Stimulated activated CD8-positive, alpha-beta memory T cell treated with anti-CD3 and anti-CD28 coated beads, Interleukin-2, amount 100 ng/mL, for 48 hours (primary cell): Measurements from ENCODE around the gene FSIP1.

Experiments used
- DNase-seq, 2 donors: peaks; one replicate each; pipeline ENCODE4 v3.0.0-alpha.2; 2020; ENCODE audit warnings: low read depth in 2 of 2

Gene FSIP1

GRCh38 chr15:39685367-39685766 is 97.3 kb downstream of the FSIP1 start:
- no peak for DNase-seq

DNA sequence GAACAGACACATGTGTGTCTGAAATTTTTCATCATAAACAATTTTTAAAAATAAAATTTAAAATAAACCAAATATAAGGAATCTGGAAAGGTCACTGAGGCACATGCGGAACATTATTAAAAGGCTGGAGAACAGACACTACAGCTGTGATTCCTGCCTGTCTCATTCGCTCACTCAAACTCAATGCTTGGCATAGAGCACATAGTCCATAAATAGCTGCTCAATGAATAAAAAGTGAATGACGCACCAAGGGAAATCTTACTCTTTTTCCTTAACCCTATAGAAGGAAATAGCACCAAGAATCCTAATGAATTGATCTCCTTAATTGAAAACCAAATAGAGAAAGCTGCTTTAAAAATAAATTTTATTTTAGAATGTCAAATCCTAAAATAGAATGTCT is 98.4 kb downstream of the FSIP1 start:
- DNase-seq = no peak

- no peak for DNase-seq
Measured at GRCh38 chr15:39682366-39682765, 100.3 kb downstream of the FSIP1 start.

GRCh38 chr15:39680868-39681267 is 101.8 kb downstream of the FSIP1 start:
- no peak for DNase-seq

DNA sequence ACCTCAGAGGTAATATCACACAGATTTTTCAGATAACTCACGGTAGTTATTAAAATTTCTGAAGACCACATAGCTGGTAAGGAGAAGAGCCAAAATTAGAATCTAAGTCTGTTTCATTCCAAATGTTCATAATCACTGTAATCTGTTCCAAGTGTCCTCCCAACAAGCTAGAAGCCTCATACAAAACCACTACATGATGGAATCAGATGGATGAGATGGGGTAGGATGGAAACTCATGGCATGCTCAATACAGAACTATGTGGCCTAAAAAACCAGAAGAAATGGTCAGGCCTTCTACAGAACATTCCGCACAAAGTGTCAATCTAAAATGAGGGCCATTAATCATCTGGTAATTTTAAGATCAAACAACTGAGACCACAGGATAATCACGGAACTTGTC is 110.0 kb downstream of the FSIP1 start:
- no peak for DNase-seq

GRCh38 chr15:39672184-39672583 is 110.5 kb downstream of the FSIP1 start:
- DNase-seq = no peak

- no peak for DNase-seq
Measured at GRCh38 chr15:39670687-39671086, 112.0 kb downstream of the FSIP1 start.

GRCh38 chr15:39669661-39670060 is 113.0 kb downstream of the FSIP1 start:
- DNase-seq = no peak

GRCh38 chr15:39669241-39669640 is 113.4 kb downstream of the FSIP1 start:
- no peak for DNase-seq

DNA sequence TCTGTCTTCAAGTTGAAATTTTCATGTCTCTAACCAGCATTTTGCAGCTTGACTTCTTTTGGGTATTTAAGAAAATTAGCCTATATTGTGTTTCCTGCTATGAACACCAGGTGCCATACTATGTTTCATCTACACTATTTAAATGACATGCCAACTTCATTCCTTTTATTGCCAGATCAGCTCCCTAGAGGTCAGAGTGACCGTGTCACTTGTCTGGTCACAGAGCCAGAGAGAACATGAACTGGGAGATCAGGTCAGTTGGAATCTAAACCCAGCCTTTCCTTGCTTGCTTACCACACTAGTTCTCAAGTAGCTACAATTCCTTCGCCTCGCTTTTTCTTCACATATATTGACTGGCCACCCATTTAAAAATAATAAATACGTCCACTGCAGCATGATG is 114.2 kb downstream of the FSIP1 start:
- no peak for DNase-seq

DNA sequence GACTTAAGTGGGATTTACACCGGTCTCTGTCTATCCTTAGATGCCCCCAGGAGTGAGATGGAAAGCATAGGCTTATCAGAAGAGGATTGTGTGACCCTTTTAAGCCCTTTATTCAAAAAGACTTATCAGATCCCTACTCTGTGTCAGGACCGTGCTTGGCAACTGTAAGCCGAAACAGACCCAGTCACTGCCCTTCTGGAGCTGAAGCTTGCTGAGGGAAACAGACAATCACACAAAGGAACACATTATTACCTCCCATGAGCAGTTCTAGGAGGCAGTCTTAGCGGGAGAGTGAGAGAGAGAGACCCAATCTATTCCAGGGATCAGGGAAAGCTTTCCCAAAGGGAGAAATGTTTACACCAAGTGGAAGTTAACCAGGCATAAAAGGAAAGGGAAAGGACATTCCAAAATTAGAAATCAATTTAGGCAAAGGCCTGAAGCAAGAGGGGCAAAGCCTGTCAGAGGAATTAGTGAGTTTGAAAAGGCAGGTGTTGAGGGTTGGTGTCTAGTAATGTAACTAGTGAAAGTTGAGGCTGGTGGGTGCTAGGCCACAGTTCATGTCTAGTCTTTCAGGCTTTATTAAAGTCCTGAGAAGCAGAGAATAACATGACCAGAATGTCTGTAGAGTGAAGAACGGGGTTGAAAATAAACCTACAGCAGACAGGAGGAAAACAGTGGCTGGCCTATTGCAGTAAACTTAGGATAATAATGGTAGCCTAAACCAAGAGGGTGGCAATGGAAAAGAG is 115.1 kb downstream of the FSIP1 start:
- DNase-seq = no peak

DNA sequence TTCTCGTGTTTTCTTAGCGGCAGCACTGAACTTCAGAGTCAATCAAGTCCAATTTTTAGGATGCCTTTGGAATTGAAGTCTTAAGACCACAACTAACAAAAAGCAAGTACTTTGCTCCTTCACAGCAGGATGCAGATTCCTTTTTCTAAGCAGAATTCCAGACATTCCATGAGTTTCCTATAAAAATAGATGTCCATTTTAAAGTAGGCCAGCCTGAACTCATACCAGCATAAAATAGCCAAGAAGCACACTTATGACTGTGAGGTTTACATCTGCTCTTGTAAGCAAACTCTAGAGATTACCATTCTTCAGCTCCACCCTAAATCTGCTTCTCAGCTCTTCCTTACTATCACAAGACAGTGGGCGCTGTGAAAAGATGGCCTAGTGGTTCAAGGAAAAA is 116.0 kb downstream of the FSIP1 start:
- DNase-seq = no peak

DNA sequence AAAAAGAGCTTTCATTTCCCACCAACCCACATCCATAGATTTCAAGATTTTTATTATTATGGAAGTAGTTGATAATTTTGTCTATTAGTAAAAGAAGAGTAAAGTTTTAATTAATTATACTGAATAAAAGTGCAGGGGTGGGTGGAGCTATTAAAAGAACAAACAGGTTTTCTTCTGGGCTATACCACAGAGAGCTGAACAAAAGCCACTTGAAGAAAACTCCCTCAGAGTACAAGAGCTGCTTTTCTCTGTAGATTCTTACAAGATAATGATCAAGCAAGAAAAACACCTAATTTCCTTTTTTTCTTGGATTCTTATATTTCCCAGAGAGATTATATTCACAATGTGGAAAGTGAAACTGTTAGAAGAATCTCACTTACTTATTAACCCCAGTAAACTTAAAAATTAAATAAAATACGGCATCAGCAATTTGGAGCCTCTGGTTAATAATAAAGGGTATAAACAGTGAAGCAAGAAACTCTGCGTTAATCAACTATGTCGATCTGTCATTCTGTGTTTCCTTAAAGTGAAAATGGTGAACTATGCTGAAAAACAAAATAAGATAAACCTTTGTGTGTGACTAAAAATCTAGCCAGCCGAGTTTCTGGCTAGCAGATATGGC is 116.9 kb downstream of the FSIP1 start:
- DNase-seq = no peak

GRCh38 chr15:39663704-39664250 is 118.9 kb downstream of the FSIP1 start:
- no peak for DNase-seq

GRCh38 chr15:39661776-39662175 is 120.9 kb downstream of the FSIP1 start:
- no peak for DNase-seq

DNA sequence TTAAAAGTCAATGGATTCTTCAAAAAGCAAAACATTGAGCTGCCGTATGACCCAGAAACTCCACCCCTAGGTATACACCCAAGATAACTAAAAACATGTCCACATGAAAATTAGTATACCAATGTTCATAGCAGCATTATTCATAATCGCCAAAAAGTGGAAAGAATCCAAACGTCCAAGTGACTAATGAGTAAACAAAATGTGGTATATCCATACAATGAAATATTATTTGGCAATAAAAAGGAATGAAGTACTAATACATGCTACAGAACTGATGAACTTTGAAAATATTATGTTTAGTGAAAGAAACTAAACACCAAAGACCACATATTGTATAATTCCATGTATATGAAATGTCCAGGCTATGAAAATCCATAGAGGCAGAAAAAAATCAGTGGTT is 123.9 kb downstream of the FSIP1 start:
- DNase-seq = no peak

GRCh38 chr15:39657668-39658067 is 125.0 kb downstream of the FSIP1 start:
- no peak for DNase-seq

- DNase-seq = no peak
Measured at GRCh38 chr15:39657181-39657580, 125.5 kb downstream of the FSIP1 start.

GRCh38 chr15:39654304-39654703 is 128.3 kb downstream of the FSIP1 start:
- DNase-seq = no peak

DNA sequence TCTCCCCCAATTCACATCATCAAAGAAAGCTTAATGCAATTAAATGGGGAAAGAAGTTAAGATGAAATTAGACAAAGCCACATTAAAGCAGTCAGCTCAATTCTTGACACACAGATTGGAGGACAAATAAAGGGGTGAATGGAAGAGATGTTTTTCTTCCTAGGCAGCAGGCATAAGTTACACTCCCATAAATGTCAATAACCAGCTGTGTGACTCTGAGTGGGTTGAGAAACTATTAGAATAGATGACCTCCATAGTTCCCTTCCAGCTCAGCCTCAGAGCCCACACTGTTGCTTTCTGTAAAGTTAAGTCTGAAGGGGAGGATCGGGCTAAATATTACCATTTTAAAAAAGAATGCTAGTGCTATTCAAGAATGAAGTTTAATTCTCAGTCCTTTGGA is 130.8 kb downstream of the FSIP1 start:
- DNase-seq = no peak

DNA sequence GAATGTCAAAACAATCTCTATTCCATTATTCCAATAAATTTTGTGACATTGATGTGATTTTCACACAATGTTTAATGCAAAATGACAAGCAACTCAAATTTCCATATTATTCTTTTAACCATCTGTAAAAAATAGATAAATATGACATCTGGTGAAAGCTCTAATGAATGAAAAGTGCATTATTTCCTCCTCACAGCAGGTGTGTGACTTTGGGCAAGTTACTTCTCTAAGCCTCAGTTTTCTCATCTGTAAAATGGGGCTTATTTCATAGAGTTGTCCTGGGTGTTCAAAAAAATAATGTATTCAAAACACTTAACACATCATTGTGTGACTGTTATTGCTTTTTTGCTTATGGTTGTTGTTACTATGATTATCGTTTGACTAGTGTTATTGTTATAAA is 131.3 kb downstream of the FSIP1 start:
- no peak for DNase-seq

DNA sequence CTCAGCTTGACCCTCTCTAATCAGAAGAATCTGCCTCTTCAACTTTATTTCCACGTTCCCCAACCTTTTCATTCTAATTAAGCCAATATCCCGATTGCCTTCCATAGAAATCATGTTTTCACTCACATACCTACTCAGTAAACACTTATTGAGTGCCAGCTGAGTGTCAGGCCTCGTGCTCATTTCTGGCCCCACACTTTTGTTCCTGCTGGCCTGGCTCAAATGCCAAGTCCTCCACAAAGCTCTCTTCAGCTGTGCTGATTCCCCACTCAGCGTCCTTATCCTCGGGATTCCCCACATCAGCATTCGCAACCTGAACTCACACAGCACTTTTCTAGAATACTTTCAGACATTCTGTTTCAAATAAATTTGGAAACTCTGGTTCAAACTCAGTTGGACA is 132.9 kb downstream of the FSIP1 start:
- no peak for DNase-seq

- no peak for DNase-seq
Measured at GRCh38 chr15:39646425-39646824, 136.2 kb downstream of the FSIP1 start.

GRCh38 chr15:39645976-39646257 is 136.7 kb downstream of the FSIP1 start:
- no peak for DNase-seq
